ENCODE measurements around the gene NEURL1B.

DNA sequence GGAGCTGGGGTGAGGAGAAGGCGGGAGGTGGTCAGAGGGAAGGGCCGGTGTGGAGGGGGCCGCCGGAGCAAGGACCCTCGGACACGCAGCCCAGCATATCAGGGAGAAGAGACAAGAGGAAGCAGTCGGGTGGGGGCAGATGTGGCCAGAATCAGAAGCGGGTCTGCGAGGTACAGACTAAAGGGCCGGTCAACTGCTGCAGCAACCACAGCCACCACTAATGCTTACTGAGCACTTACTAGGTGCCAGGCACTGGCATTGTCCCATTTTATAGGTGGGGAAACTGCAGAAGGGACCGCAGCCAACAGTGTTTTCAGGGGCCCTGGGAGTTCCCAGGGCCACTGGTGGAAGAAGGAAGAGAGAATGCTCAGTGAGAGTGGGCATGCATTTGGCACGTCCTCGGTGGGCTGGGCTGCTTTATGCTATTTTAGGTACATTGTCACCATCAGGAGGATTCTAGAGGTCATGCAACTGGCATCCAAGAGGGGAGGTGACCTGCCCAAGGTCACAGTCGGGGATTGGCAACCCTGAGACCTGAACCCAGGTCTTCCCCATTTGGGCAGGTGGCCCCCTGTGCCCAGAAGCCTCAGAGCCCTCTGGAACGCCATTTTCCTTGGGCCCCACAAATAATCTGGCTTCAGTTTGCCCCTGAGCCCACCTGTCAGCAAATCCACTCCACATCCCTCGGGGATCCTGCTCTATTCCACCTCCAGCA is 76.6 kb downstream of the NEURL1B start:
- TF ChIP-seq, protein P1, sequence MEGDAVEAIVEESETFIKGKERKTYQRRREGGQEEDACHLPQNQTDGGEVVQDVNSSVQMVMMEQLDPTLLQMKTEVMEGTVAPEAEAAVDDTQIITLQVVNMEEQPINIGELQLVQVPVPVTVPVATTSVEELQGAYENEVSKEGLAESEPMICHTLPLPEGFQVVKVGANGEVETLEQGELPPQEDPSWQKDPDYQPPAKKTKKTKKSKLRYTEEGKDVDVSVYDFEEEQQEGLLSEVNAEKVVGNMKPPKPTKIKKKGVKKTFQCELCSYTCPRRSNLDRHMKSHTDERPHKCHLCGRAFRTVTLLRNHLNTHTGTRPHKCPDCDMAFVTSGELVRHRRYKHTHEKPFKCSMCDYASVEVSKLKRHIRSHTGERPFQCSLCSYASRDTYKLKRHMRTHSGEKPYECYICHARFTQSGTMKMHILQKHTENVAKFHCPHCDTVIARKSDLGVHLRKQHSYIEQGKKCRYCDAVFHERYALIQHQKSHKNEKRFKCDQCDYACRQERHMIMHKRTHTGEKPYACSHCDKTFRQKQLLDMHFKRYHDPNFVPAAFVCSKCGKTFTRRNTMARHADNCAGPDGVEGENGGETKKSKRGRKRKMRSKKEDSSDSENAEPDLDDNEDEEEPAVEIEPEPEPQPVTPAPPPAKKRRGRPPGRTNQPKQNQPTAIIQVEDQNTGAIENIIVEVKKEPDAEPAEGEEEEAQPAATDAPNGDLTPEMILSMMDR (IDR thresholded peaks at IDR 0.05; ENCODE audit: insufficient read depth, low read length), result no peak
- TF ChIP-seq POLR2AphosphoS5 (IDR thresholded peaks at IDR 0.05; ENCODE audit: low read depth) (no peak), SPI1 (IDR thresholded peaks at IDR 0.05; ENCODE audit: borderline replicate concordance, low read depth) (no peak)
- TF ChIP-seq, protein P2, sequence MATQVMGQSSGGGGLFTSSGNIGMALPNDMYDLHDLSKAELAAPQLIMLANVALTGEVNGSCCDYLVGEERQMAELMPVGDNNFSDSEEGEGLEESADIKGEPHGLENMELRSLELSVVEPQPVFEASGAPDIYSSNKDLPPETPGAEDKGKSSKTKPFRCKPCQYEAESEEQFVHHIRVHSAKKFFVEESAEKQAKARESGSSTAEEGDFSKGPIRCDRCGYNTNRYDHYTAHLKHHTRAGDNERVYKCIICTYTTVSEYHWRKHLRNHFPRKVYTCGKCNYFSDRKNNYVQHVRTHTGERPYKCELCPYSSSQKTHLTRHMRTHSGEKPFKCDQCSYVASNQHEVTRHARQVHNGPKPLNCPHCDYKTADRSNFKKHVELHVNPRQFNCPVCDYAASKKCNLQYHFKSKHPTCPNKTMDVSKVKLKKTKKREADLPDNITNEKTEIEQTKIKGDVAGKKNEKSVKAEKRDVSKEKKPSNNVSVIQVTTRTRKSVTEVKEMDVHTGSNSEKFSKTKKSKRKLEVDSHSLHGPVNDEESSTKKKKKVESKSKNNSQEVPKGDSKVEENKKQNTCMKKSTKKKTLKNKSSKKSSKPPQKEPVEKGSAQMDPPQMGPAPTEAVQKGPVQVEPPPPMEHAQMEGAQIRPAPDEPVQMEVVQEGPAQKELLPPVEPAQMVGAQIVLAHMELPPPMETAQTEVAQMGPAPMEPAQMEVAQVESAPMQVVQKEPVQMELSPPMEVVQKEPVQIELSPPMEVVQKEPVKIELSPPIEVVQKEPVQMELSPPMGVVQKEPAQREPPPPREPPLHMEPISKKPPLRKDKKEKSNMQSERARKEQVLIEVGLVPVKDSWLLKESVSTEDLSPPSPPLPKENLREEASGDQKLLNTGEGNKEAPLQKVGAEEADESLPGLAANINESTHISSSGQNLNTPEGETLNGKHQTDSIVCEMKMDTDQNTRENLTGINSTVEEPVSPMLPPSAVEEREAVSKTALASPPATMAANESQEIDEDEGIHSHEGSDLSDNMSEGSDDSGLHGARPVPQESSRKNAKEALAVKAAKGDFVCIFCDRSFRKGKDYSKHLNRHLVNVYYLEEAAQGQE (IDR thresholded peaks at IDR 0.05; ENCODE audit: insufficient replicate concordance, low read depth), result no peak

Measured in HL-60 (cell line).